ENCODE data around the gene ZNF182. TPM values are rescaled to one million over a fixed set of nuclear protein-coding genes. Genes with fewer than 3 reads are reported as not detected.
A peak's percentile ranks its signal among the peaks of the same experiment; 100 is the strongest.

ZNF182 gene
- total RNA-seq, 4 donors from 2014 or later, result 3.2 to 8.4 (median 5.0) TPM

DNA sequence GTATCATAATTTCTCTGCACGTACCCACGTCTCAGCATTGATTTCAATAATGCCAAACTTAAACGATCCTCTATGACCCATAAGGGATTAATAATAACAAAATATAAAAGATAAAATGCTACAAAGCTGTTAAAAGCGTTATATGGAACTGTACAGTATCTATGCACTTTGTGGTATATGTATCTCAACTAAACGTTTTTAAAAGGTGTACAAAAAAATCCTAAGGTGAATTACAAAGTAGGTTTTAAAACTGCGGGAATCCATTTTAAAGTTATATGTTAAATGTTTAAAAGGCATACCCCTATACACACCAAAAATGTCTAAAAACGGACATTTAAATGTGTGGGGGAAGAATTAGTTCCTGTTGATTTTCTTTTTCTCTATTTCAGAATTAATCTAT is 860 bp downstream of the ZNF182 start:
- no peak for DNase-seq
- Histone ChIP-seq H3K4me3 (peak overlapping the region; percentile 48 to 60), H3K36me3 (no peaks in the 10 kb centered on the region), H3K4me1 (no peaks in the 10 kb centered on the region), H3K27me3 (no peaks in the 10 kb centered on the region), H3K27ac (peak overlapping the region in 1 of 2 donors; percentile 74), H3K9me3 (no peaks in the 10 kb centered on the region)
- TF ChIP-seq, protein P1, sequence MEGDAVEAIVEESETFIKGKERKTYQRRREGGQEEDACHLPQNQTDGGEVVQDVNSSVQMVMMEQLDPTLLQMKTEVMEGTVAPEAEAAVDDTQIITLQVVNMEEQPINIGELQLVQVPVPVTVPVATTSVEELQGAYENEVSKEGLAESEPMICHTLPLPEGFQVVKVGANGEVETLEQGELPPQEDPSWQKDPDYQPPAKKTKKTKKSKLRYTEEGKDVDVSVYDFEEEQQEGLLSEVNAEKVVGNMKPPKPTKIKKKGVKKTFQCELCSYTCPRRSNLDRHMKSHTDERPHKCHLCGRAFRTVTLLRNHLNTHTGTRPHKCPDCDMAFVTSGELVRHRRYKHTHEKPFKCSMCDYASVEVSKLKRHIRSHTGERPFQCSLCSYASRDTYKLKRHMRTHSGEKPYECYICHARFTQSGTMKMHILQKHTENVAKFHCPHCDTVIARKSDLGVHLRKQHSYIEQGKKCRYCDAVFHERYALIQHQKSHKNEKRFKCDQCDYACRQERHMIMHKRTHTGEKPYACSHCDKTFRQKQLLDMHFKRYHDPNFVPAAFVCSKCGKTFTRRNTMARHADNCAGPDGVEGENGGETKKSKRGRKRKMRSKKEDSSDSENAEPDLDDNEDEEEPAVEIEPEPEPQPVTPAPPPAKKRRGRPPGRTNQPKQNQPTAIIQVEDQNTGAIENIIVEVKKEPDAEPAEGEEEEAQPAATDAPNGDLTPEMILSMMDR (IDR thresholded peaks at IDR 0.05), result no peak
- no peak for TF ChIP-seq POLR2A (IDR thresholded peaks at IDR 0.05)
- intact Hi-C loops (cut with DNase I; ENCODE audit: low total_unique reads), result loop anchor here (10.0 kb wide), 1 partner anchor 158 kb away; no protein-coding TSS in a partner anchor

DNA sequence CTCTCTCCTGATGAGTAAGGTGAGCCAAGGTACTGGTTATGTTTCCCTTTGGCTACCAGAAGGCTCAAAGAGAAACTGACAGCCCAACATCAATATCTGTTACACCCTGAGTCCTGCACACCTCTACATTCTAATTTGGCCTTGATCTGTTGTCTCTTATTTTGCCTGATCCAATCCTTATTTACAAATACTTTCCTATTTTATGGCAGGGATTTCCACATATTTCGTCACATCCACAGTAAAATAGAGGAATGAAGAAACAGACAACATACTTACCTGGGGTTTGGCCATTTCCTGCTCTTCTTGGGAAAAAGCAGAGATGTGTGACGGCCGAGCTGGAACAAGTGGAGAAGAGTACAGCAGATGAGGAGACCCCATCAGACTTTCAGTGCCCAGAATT is 1.5 kb downstream of the ZNF182 start:
- Histone ChIP-seq H3K9me3 (no peaks in the 10 kb centered on the region), H3K36me3 (no peaks in the 10 kb centered on the region), H3K27ac (no peak overlapping the region), H3K27me3 (no peaks in the 10 kb centered on the region), H3K4me1 (no peaks in the 10 kb centered on the region), H3K4me3 (no peak overlapping the region)
- intact Hi-C loops (cut with DNase I; ENCODE audit: low total_unique reads), result loop anchor here (10.0 kb wide), 1 partner anchor 158 kb away; no protein-coding TSS in a partner anchor
- no peak for TF ChIP-seq POLR2A (IDR thresholded peaks at IDR 0.05)
- TF ChIP-seq, protein P1 (IDR thresholded peaks at IDR 0.05), result no peak
- DNase-seq, result no peak

DNA sequence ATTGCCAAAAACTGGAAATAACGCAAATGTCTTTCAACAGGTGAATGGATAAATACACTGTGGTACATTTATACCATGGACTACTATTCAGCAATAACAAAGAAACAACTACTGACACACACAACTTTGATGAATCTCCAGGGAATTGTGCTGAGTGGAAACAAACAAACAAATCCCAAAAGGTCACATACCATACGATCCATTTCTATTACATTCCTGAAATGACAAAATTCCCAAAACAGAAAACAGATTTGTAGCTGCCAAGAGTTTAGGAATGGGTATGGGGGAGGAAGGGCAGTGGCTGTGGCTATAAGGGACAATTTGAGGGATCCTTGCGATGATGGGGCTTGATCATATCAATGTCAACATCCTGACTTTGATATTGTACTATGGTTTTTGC is 2.5 kb downstream of the ZNF182 start:
- Histone ChIP-seq H3K4me1 (no peaks in the 10 kb centered on the region), H3K4me3 (no peak overlapping the region), H3K27me3 (no peaks in the 10 kb centered on the region), H3K9me3 (no peaks in the 10 kb centered on the region), H3K27ac (no peak overlapping the region), H3K36me3 (no peaks in the 10 kb centered on the region)
- intact Hi-C loops (cut with DNase I; ENCODE audit: low total_unique reads), result loop anchor here (10.0 kb wide), 1 partner anchor 156 kb away; no protein-coding TSS in a partner anchor
- DNase-seq, result no peak
- TF ChIP-seq, protein P1 (IDR thresholded peaks at IDR 0.05), result no peak
- no peak for TF ChIP-seq POLR2A (IDR thresholded peaks at IDR 0.05)

DNA sequence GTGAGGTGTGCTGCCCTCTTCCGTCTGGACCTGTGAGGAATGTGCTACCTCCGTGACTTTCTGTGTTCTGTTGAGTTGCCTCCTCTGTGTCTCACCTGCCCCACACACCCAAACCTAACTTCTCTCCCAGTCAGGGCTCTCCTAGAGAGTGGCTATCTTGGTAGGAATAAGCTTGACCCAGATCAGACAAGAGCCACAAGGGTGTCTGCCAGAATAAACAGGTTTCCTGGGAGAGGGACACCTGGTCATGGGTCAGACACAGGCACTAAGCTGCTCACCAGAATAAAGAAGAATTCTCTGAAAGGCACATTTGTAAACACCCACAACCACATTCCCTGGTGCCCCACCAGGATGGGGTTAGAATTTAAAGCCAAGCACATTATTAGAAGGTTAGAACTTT is 11.1 kb downstream of the ZNF182 start:
- TF ChIP-seq, protein P1 (IDR thresholded peaks at IDR 0.05), result no peak
- no peak for TF ChIP-seq POLR2A (IDR thresholded peaks at IDR 0.05)
- H3K27ac ChIP-seq, result no peak overlapping the region
- intact Hi-C loops (cut with DNase I; ENCODE audit: low total_unique reads), result no loop called here

DNA sequence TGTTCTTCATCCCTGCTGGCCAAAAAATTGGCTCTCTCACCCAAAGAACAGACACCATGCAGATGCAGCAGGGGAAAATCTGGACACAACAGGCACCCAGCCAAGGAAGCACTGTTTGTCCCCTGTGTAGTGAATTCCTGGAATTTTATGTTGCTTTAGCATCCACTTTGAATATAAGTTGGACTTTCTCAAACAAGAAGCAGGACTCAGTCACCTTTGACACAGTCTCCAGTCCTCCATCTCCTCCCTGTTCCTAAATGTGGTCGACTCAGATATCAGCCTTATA is 11.8 kb downstream of the ZNF182 start:
- Histone ChIP-seq H3K4me3 (no peak overlapping the region), H3K27ac (no peak overlapping the region), H3K27me3 (no peaks in the 10 kb centered on the region), H3K36me3 (no peaks in the 10 kb centered on the region), H3K4me1 (no peaks in the 10 kb centered on the region), H3K9me3 (no peaks in the 10 kb centered on the region)
- no peak for DNase-seq
- no peak for TF ChIP-seq POLR2A (IDR thresholded peaks at IDR 0.05)
- TF ChIP-seq, protein P1 (IDR thresholded peaks at IDR 0.05), result no peak
- intact Hi-C loops (cut with DNase I; ENCODE audit: low total_unique reads), result no loop called here

More for the DNA sequence above, 11.1 kb downstream of the ZNF182 start:
- no peaks in the 10 kb centered on the region for H3K4me1 ChIP-seq
- no peak overlapping the region for H3K4me3 ChIP-seq
- no peaks in the 10 kb centered on the region for H3K27me3 ChIP-seq
- no peaks in the 10 kb centered on the region for H3K9me3 ChIP-seq
- H3K36me3 ChIP-seq, result no peaks in the 10 kb centered on the region
- no peak for DNase-seq
